ENCODE results near the gene C2CD3.

Gene C2CD3

GRCh38 chr11:73977856-73978519 lies 192.8 kb downstream of the C2CD3 start:
- DNase-seq: no peak
- Histone ChIP-seq H3K27me3 (replicated peaks; ENCODE audit: control insufficient read depth, insufficient read depth, low read length, poor library complexity, severe bottlenecking) (no peaks in the 10 kb centered on the region), H3K4me3 (ENCODE audit: insufficient read depth, low read depth, low read length, poor library complexity, severe bottlenecking) (peak overlapping the region; percentile 71), H3K9me3 (ENCODE audit: control insufficient read depth, low read length) (no peaks in the 10 kb centered on the region), H3K4me1 (ENCODE audit: control insufficient read depth, insufficient read depth, low read length, poor library complexity, severe bottlenecking) (peaks cover 85% of the 10 kb centered on the region), H3K27ac (ENCODE audit: insufficient read depth, low read length, poor library complexity, severe bottlenecking) (peak overlapping the region; percentile 92), H3K36me3 (ENCODE audit: control insufficient read depth, insufficient read depth, low read length) (peaks cover 56% of the 10 kb centered on the region)

DNA sequence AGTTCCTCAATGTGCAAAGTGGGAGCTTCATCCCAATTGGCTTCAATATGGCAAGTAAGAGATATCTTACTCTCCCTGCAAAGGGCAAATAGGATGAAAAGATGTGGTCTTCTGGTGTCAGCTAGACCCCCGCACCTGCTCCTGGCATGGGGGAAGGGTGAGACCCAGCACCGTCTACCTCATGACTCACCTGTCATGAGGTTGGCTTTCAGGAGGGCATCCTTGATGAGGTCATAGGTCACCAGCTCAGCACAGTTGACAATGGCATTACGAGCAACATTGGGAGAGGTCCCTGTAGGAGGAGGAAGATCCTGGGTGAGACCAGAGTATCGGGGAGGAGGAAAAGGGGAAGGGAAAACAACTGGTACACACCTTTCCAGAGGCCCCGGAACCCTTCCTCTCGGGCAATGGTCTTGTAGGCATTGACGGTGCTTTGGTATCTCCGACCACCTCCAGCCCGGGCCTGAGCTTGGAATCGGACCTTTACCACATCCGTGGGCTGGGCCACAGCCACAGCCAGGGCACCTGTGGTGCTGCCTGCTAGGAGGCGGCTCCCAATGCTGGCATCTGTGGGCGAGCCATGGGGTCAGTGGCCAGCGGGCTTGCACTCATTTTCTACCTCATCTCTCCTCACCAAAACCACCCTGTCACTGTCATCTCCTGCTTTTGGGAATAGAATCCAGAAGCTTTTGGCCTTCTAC lies 194.2 kb downstream of the C2CD3 start:
- no peak for DNase-seq
- Histone ChIP-seq H3K36me3 (ENCODE audit: control insufficient read depth, insufficient read depth, low read length) (peaks cover 53% of the 10 kb centered on the region), H3K4me1 (ENCODE audit: control insufficient read depth, insufficient read depth, low read length, poor library complexity, severe bottlenecking) (peaks cover 97% of the 10 kb centered on the region), H3K27me3 (replicated peaks; ENCODE audit: control insufficient read depth, insufficient read depth, low read length, poor library complexity, severe bottlenecking) (no peaks in the 10 kb centered on the region), H3K27ac (ENCODE audit: insufficient read depth, low read length, poor library complexity, severe bottlenecking) (peak overlapping the region; percentile 92), H3K9me3 (ENCODE audit: control insufficient read depth, low read length) (no peaks in the 10 kb centered on the region), H3K4me3 (ENCODE audit: insufficient read depth, low read depth, low read length, poor library complexity, severe bottlenecking) (no peak overlapping the region)

GRCh38 chr11:73975479-73975757 lies 195.4 kb downstream of the C2CD3 start:
- H3K9me3 ChIP-seq (ENCODE audit: control insufficient read depth, low read length): no peaks in the 10 kb centered on the region
- H3K27me3 ChIP-seq (replicated peaks; ENCODE audit: control insufficient read depth, insufficient read depth, low read length, poor library complexity, severe bottlenecking): no peaks in the 10 kb centered on the region
- H3K4me3 ChIP-seq (ENCODE audit: insufficient read depth, low read depth, low read length, poor library complexity, severe bottlenecking): no peak overlapping the region
- peak overlapping the region; percentile 54 for H3K27ac ChIP-seq (ENCODE audit: insufficient read depth, low read length, poor library complexity, severe bottlenecking)
- DNase-seq: no peak
- H3K36me3 ChIP-seq (ENCODE audit: control insufficient read depth, insufficient read depth, low read length): peaks cover 48% of the 10 kb centered on the region
- H3K4me1 ChIP-seq (ENCODE audit: control insufficient read depth, insufficient read depth, low read length, poor library complexity, severe bottlenecking): peaks cover 96% of the 10 kb centered on the region

GRCh38 chr11:73974604-73975478 lies 196.0 kb downstream of the C2CD3 start:
- H3K4me3 ChIP-seq (ENCODE audit: insufficient read depth, low read depth, low read length, poor library complexity, severe bottlenecking): peak overlapping the region; percentile 23
- no peaks in the 10 kb centered on the region for H3K27me3 ChIP-seq (replicated peaks; ENCODE audit: control insufficient read depth, insufficient read depth, low read length, poor library complexity, severe bottlenecking)
- peaks cover 97% of the 10 kb centered on the region for H3K4me1 ChIP-seq (ENCODE audit: control insufficient read depth, insufficient read depth, low read length, poor library complexity, severe bottlenecking)
- H3K9me3 ChIP-seq (ENCODE audit: control insufficient read depth, low read length): no peaks in the 10 kb centered on the region
- peak overlapping the region; percentile 54 for H3K27ac ChIP-seq (ENCODE audit: insufficient read depth, low read length, poor library complexity, severe bottlenecking)
- no peak for DNase-seq
- peaks cover 45% of the 10 kb centered on the region for H3K36me3 ChIP-seq (ENCODE audit: control insufficient read depth, insufficient read depth, low read length)

- peaks cover 97% of the 10 kb centered on the region for H3K4me1 ChIP-seq (ENCODE audit: control insufficient read depth, insufficient read depth, low read length, poor library complexity, severe bottlenecking)
- H3K27ac ChIP-seq (ENCODE audit: insufficient read depth, low read length, poor library complexity, severe bottlenecking): peak overlapping the region; percentile 54
- H3K9me3 ChIP-seq (ENCODE audit: control insufficient read depth, low read length): no peaks in the 10 kb centered on the region
- no peaks in the 10 kb centered on the region for H3K27me3 ChIP-seq (replicated peaks; ENCODE audit: control insufficient read depth, insufficient read depth, low read length, poor library complexity, severe bottlenecking)
- H3K4me3 ChIP-seq (ENCODE audit: insufficient read depth, low read depth, low read length, poor library complexity, severe bottlenecking): no peak overlapping the region
- DNase-seq: no peak
- peaks cover 33% of the 10 kb centered on the region for H3K36me3 ChIP-seq (ENCODE audit: control insufficient read depth, insufficient read depth, low read length)
Measured at GRCh38 chr11:73972620-73973449, 198.0 kb downstream of the C2CD3 start.

DNA sequence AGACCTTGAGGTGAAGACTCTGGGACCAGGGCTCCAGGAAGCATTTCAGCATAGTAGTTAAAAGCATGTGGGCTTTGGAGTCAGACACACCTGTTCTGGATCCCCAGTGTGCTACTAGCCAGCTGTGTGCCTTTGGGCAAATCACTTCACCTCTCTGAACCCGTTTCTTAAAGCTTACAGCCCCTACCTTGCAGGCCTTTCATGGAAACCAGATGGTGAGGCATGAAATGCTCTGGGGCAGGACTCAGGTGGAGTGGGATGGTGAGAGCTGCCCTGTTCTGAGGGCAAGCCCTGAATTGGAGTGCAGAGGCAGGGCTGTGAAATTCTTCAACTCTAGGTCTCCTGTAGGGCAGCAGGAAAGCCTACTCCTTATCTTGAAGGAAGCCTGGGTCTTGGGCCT lies 198.6 kb downstream of the C2CD3 start:
- H3K27ac ChIP-seq (ENCODE audit: insufficient read depth, low read length, poor library complexity, severe bottlenecking): peak overlapping the region; percentile 49
- no peaks in the 10 kb centered on the region for H3K27me3 ChIP-seq (replicated peaks; ENCODE audit: control insufficient read depth, insufficient read depth, low read length, poor library complexity, severe bottlenecking)
- no peak overlapping the region for H3K4me3 ChIP-seq (ENCODE audit: insufficient read depth, low read depth, low read length, poor library complexity, severe bottlenecking)
- peaks cover 94% of the 10 kb centered on the region for H3K4me1 ChIP-seq (ENCODE audit: control insufficient read depth, insufficient read depth, low read length, poor library complexity, severe bottlenecking)
- no peaks in the 10 kb centered on the region for H3K9me3 ChIP-seq (ENCODE audit: control insufficient read depth, low read length)
- DNase-seq: no peak
- peaks cover 26% of the 10 kb centered on the region for H3K36me3 ChIP-seq (ENCODE audit: control insufficient read depth, insufficient read depth, low read length)

GRCh38 chr11:73971175-73971719 lies 199.6 kb downstream of the C2CD3 start:
- Histone ChIP-seq H3K27me3 (replicated peaks; ENCODE audit: control insufficient read depth, insufficient read depth, low read length, poor library complexity, severe bottlenecking) (no peaks in the 10 kb centered on the region), H3K4me3 (ENCODE audit: insufficient read depth, low read depth, low read length, poor library complexity, severe bottlenecking) (no peak overlapping the region), H3K36me3 (ENCODE audit: control insufficient read depth, insufficient read depth, low read length) (peaks cover 17% of the 10 kb centered on the region), H3K27ac (ENCODE audit: insufficient read depth, low read length, poor library complexity, severe bottlenecking) (peak overlapping the region; percentile 21), H3K9me3 (ENCODE audit: control insufficient read depth, low read length) (no peaks in the 10 kb centered on the region), H3K4me1 (ENCODE audit: control insufficient read depth, insufficient read depth, low read length, poor library complexity, severe bottlenecking) (peaks cover 87% of the 10 kb centered on the region)
- DNase-seq: no peak

GRCh38 chr11:73969991-73970800 lies 200.6 kb downstream of the C2CD3 start:
- H3K4me1 ChIP-seq (ENCODE audit: control insufficient read depth, insufficient read depth, low read length, poor library complexity, severe bottlenecking): peaks cover 83% of the 10 kb centered on the region
- peak overlapping the region; percentile 59 for H3K27ac ChIP-seq (ENCODE audit: insufficient read depth, low read length, poor library complexity, severe bottlenecking)
- H3K27me3 ChIP-seq (replicated peaks; ENCODE audit: control insufficient read depth, insufficient read depth, low read length, poor library complexity, severe bottlenecking): no peaks in the 10 kb centered on the region
- no peak for DNase-seq
- no peaks in the 10 kb centered on the region for H3K9me3 ChIP-seq (ENCODE audit: control insufficient read depth, low read length)
- H3K4me3 ChIP-seq (ENCODE audit: insufficient read depth, low read depth, low read length, poor library complexity, severe bottlenecking): peak overlapping the region; percentile 14
- H3K36me3 ChIP-seq (ENCODE audit: control insufficient read depth, insufficient read depth, low read length): peaks cover 8% of the 10 kb centered on the region

- Histone ChIP-seq H3K4me1 (ENCODE audit: control insufficient read depth, insufficient read depth, low read length, poor library complexity, severe bottlenecking) (peaks cover 80% of the 10 kb centered on the region), H3K4me3 (ENCODE audit: insufficient read depth, low read depth, low read length, poor library complexity, severe bottlenecking) (no peak overlapping the region), H3K36me3 (ENCODE audit: control insufficient read depth, insufficient read depth, low read length) (no peaks in the 10 kb centered on the region), H3K9me3 (ENCODE audit: control insufficient read depth, low read length) (no peaks in the 10 kb centered on the region), H3K27ac (ENCODE audit: insufficient read depth, low read length, poor library complexity, severe bottlenecking) (peak overlapping the region; percentile 38), H3K27me3 (replicated peaks; ENCODE audit: control insufficient read depth, insufficient read depth, low read length, poor library complexity, severe bottlenecking) (no peaks in the 10 kb centered on the region)
- DNase-seq: no peak
Measured at GRCh38 chr11:73969091-73969490, 201.7 kb downstream of the C2CD3 start.
